Measurements from ENCODE around the gene COMMD3.
"Not testable (repeated sequence)": the region's sequence is repeated elsewhere in the genome, so short reads cannot be mapped to it uniquely, and the experiment has no call there.

The COMMD3 gene

DNA sequence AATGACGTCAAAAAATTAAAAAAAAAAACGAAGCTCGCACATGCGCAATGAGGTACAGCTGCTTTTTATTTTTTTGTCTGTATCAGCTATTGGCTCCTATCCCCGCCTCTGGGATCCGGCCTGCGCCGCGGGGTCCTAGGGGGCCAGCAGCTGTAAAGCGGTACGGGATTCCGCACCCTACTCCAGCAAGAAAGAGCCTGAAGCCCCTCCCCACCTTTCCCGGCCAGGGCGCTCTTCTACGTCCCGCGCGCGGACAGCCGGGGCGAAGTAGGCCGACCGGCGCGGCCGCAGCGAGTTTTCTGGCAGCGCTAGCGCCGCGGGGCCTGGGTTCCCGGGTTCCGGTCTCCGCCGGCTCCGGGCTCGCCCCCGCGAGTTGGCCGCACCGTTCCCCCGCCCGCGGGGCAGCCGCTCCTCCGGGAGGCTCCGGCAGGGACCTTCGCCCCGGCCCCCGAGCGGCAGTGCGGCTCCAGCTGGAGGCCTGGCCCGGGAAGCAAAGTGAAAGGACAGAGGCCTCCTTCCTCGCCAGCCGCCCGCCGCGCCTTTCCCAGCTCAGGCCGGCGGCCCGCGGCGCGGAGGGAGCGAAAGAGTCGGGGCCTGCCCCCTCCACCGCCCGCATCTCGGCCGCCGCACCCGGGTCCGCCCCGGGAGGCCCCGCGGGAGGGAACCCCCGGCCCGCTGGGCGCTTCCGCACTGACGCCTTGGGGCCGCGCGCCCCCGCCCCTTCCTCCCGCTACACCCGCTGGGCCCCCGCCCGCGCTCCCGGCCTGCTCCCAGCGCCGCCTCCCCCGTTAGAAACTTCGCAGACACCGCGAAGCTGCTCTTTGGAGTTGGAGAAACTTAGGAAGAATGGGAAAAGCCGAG, 24.4 kb downstream of the COMMD3 start:
- peak; percentile 71 for DNase-seq

DNA sequence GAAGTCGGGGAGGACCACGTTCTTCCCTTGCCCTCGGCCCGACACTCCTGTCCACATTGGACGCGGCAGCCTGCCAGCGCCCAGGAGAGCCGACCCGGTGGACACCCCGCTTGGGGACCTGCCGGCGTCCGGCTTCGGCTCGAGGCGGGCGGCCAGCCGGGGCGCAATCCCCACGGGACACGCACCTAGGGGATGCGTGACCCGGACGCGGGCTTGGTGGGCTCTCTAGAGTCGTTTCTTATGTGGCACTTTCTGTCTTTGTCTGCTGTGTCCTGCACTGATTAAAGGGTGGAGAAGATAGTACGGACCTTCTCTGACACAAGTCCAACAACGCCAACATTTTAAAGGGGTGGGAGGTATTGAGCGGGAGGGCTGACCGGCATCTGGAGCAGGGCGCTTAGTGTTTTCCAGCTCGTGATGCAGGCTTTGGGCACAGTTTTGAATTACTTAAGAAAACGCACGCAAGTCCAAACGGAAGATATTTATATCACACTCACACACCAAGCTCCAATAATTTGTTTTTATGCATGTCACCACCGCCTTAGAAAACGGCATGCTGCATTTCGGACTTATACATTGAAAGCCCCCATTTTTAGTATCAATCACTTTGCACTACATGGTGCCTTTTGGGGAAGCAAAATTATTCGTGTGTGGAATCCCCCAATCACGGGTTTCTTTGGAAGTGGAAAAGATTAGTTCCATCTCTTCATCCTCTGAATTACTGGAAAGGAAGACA, 25.2 kb downstream of the COMMD3 start:
- no peak for DNase-seq

DNA sequence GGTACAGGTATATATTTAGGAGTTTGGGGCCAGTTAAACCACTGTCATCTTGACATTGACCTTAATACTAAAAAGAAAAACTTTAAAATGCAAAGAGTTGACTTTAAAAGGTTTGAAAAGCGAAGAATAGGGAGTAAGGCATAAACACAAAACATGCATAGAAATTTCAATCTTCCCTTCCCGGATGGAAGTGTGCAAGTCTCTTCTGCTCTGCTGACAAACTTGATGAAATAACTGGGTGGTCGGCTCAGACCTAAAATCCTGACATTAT, 25.7 kb downstream of the COMMD3 start:
- no peak for DNase-seq

DNA sequence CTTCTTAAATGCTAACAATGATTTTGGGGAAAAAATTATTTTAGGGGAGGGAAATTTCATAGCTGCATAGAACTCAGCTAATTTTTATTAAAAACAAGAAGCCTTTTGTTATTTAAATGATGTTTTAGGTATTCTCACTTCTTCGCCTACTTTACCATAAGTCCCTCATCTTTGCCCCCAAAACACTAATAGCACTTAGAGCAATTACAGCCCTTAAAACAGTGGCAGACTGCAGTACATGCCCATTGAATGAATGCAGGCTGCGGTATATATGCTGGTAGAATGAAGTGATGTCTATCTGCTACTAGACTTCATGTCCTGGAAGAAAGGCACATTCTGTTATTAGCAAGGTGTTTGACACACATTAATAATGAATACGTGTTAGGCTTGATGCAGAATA, 26.2 kb downstream of the COMMD3 start:
- DNase-seq, result no peak

DNA sequence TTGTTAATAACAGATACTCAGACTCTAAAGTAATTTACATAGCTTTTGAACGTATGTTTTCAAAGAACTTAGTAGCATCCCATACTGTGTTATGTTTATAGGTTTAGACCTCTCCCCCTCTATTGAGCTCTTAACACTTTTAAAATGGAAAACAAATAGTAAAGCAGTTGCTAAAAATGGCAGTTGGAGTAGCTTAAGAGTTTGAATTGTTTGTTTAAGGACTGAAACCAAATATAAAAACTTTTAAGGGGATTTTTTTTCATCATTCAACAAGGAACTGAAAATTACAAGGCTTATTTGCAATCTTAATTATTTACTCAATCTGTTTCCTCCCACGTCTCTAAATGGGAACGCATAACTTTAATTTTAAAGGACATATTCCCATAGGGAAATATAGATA, 27.5 kb downstream of the COMMD3 start:
- DNase-seq, result no peak

DNA sequence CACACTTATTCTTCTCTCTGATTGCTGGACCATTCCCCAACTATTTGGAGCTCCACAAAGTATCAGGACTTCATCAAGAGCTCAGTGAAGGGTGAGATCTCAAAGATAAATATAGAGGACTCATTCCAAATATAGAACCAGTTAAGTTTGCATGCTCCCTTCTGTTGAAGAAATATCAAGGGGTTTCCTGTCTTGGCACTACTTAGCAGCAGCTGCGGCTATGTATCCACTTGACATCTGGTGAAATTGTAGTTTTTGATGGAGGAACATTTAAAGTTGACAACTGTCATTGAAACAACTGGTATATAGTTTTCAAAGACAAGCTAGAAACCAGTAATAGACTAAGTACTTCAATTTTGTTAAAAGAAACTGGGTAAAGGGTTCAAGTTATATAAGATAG, 28.1 kb downstream of the COMMD3 start:
- no peak for DNase-seq

DNA sequence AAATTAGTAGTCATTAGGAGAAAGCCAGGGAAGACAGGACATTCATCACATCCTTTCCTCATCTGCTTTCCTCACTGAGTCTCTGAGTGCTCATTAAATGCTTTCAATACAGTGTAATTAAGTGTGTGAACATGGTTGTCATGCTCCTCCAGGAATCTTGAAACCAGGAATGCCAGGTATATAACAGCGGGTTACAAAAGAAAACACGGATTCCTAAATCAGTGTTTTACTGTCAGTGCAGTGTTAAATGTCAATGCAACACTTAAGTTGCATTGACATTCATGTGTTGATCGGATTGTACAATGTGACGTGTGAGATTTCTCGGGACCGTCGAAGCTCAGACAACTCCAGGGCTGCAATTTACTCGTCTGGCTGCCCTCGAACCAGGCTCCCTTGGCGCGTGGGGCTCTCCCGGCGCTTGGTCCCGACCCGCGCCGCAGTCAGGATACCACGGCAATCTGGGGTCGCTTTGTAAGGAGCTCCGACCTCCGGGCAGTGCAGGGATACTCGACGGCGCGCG, 28.7 kb downstream of the COMMD3 start:
- no peak for DNase-seq

DNA sequence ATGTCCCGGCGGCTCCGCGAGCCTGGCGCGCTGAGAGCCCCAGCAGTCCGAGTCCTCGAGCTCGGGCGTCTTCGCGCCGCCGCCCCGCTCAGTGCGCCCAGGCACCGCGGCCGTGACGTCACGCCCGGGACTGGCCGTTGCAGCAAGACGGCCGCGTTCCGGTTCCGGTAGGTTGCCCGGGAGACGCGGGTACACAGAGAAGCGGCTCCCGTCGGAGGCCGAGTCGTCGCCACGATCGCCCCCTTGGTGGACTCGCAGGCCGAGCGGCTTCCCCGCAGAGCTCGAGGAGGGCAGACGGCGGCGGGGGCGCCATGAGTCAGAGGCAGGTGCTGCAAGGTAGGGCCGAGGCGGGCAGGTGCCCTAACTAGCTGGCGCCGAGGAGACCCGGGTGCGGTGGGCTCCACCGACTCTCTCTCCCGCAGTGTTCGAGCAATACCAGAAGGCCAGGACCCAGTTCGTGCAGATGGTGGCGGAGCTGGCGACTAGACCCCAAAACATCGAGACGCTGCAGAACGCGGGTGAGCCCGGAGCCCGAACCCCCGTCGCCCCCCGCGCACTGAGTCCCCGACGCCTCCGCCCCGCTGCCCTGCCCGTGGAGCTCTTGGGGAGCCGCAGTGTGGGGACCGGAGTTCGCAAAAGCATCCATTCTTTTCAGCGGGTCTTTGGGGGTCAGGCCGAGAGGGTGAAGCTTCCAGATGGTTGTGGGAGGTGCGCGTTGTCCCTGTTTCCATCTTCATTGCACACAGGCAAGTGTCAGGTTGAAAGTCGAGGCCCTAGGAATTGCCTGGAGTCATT, 29.3 kb downstream of the COMMD3 start, which contains the start of gene SPAG6:
Gene SPAG6, plus strand, starts transcription at position 196 of the 795 bp plus-strand sequence. Its CDS starts 116 bp downstream, at position 312.
- DNase-seq, result no peak

DNA sequence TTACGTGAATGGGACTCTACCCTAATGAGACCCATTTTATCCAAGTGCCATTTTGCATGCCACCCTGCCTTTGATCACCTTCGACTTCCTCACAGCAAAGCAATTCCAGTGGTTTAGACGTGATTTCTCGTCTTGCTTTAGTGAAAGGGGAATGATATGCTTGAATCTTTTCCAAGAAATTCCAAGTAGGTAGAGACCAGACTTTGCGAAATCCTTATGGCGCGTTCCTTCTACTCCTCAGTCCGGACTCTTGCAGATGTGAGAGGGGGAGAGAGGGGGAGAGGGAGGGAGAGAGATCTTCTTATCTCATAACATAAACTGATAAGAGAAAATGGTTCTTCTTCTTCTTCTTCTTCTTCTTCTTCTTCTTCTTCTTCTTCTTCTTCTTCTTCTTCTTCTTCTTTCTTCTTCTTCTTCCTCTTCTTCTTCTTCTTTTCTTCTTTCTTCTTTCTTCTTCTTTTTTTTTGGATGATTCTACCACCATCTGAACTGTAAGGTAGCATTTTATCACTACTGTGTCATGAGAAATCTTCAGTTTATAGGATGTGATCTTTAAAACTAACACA, 30.0 kb downstream of the COMMD3 start:
- no peak for DNase-seq

DNA sequence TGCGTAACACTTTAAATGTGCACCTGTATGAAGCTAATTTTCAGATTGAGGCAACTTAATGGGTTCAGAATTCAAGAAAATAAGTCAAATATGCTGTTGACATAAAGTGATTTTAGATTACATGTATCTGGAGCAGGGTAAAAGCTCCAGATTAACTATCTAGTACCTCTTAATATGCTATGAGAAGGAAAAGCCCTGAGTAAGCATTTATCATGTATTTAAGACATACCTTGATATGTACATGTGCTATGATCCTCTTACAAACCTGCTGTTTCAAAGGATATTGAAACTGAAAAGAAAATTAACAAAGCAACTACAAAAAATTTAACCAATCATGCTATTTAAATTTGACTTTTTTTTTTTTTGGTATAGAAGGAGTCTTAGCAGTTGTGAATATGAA, 33.6 kb downstream of the COMMD3 start:
- no peak for DNase-seq

DNA sequence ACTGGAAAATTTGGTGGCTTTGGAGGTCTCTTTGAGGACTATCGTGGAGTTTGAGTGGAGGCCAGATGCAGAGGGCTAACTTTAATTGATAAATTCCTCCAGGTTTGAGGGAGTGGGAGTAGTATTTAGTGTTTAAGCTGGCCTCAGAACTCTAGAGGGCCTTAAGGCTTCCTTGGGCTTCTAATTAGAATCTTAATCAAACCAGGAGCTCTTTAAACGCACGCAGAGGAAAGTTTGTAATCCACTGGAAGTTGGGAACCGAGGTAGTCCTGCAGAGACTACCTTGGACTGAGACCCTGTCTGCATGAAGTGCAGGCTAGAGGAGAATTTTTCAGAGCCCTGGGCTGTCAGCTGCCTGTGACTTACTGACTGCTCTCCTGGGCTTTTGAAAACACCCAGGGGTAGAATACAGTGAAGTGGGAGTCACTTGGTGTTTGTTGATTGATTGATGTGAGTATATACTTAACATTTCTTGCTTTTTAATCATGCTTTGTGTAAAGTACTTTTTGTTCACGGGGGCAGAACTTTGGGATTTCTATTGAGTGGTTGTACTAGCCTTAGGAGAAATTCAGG, 35.0 kb downstream of the COMMD3 start:
- DNase-seq, result no peak

DNA sequence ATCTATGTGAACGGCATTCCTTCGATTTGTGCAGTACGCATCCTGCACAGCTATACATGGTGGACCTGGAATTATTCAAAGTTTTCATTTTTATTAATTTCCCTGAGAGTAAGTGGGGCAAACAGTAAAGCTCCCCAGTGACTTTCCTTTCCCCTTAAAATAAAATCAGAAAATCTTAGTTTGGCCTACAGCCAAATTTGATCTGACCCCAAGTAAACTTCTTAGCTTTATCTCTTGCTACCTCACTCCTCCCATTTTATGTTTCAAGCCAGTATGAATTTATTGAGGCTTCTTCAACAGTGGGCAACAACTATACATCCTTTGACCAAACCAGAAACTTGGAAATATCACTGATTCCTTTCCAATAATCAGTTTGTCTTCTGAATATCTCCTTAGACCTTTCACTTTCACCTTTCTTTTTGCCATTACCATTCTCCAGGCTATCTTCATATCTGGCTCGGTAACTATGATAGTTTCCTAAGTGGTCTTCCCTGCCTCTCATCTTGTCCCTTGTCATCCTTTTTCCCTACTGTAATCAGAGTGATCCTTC, 40.2 kb downstream of the COMMD3 start:
- no peak for DNase-seq

DNA sequence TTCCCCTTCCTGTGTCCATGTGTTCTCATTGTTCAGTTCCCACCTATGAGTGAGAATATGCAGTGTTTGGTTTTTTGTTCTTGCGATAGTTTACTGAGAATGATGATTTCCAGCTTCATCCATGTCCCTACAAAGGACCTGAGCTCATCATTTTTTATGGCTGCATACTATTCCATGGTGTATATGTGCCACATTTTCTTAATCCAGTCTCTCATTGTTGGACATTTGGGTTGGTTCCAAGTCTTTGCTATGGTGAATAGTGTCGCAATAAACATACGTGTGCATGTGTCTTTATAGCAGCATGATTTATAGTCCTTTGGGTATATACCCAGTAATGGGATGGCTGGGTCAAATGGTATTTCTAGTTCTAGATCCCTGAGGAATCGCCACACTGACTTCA, 41.6 kb downstream of the COMMD3 start:
- not testable (repeated sequence) for DNase-seq

DNA sequence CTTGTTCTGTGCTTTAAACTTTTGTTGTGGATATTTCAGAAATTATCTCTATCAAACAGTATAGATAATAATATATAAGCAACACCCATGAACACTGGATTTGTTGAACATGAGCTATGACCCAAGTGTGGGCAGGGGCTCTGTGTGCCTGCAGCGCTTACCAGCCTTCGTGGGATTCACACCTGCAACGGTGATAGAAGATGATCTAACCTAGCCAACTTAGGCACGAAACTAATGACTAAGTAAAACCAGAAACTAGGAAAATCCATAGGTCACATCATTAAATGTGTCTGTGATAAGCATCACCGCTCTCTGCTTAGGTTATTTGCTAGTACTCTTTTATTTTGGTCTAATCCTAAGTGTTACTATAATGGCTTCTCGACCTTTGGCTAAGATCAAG, 47.1 kb downstream of the COMMD3 start:
- DNase-seq, result no peak

DNA sequence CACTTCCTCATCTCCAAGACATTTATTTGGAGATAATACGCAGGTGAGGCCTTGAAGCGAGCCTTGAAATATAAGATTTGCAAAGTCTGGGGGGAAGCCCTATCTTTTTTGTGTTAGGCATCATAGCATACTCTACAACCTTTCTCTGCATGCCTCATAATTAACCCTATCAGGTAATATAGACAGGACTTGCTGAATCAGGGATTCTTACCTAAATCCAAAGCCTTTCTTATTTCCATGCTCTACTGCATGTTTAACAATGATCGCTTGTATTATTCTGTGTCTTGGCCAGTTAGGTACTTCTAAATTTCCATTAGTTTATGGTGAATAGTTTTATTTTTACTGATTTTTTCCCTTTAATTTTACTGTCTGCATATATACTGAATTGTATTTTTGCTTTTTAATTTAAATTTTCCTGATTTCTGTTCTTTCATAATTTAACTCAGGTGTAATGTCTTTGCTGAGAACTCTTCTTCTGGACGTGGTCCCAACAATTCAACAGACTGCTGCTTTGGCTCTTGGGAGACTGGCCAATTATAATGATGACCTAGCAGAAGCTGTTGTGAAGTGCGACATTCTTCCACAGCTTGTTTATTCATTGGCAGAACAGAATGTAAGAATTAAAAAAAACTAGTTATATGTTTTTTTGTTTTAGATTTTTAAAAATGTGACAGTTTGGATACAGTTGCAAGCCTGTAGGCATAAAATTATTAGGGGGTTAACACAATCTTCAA, 48.4 kb downstream of the COMMD3 start:
- DNase-seq, result no peak

DNA sequence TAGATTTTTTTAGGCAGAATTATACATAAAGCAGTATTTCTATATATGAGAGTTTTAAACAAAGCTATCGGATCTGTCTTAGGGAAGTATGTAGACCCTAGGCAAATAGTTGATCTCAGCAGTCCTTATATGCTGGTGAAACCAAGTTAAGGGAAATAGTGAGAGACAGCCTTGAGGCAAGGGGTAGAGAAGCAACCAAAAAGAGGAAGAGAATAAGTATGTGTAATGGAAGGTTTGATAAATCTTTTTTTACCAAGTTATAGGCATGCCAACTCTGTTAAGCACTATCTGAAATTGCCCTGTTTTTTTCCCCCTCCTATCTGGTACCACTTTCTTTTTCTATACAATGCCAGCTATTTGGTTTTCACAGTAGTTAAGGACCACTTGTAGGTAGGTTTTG, 49.0 kb downstream of the COMMD3 start:
- DNase-seq, result no peak

DNA sequence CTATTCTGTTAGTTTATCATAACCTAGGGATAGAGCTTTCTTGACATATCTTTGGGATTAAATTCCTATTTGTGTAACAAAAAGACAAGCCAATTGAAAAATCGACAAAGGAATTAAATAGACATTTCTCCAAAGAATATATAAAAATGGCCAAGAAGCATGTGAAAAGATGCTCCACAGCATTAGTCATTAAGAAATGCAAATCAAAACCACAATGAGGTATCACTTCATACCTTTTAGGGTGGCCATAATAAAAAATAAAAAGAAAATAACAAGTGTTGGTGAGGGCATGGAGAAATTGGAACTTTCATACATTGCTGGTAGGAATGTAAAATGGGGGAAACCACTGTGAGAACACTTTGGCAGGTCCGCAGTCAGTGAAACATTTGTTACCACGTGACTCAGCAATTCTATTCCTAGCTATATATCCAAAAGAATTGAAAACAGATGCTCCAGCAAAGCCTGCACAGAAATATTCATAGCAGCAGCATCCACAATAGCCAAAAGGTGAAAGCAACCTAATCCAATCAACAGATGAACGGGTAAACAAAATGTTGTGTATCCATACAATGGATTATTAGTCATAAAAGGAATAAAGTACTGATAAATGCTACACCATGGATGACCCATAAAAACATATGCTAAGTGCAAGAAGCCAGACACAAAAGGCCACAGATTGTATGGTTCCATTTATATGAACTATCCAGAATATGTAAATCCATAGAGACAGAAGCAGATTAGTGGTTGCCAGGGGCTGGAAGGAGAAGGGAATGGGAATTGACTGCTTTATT, 49.7 kb downstream of the COMMD3 start:
- DNase-seq, result no peak

DNA sequence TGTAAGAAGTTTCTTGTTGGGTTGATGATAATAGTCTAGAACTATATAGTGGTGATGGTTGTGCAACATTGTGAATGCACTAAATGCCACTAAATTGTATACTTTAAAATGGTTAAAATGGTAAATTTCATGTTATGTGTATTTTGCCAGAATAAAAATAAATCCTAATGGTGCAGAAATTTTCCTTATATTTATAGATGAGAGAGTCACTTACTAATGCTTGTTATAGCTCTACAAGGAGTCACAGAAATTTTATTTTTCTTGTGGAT, 50.2 kb downstream of the COMMD3 start:
- no peak for DNase-seq

DNA sequence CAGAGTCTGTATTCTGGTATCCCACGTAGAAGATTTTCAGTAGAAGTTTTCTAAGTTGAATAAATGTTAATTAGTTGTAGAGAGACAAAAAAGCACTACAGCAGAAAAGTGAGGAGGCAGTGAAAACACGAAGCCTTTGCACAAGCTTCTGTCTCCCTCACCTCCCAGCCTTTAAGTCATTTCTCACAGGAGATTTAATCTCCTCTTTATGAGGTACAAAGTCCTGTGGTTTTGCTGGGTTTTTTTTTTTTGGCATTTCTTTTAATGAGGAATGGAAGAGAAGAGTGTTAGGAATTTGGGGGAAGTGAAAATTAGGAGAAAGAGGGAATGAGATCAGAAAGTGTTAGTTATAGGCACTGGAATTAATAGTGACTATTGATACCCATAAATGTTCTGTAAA, 50.6 kb downstream of the COMMD3 start:
- DNase-seq, result no peak

DNA sequence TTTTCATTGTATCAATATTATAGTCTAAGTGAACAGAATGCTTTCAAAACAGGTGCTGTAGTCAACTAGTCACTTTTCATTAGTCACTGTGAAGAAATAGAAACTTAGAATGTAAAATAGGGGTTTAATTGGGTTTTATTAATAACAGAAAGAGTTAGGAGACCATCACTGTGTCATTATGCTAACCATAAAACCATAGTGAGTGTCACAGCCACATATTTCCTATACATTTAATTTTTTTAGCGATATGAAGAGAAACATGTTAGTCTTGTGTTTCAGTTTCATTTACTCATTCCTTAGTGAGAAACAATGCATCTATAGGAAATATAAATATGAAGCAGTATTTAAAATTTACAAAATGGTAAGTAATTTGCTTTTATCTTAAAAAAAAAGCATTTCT, 51.3 kb downstream of the COMMD3 start:
- no peak for DNase-seq

DNA sequence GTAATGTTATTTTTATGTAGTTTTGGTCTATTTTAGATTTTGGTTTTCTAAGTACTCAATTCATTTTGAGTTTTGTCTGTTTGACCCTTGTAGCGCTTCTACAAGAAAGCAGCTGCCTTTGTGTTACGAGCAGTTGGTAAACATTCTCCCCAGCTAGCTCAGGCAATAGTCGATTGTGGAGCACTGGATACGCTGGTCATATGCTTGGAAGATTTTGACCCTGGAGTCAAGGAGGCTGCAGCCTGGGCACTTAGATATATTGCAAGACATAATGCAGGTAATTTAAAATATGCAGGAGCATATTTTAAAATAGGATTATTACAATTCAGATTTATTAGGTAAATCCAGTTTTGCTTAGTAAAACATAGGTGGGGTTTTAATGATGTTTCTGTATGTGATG, 52.2 kb downstream of the COMMD3 start:
- no peak for DNase-seq
